GM12864 (cell line): ENCODE results near the gene ZNF385B.

Experiments
- DNase-seq: peaks from one replicate; pipeline ENCODE4 v3.0.0-alpha.2; 2011; ENCODE audit warnings: low read depth
- H3K4me3 ChIP-seq: 2 replicates; pipeline ENCODE4 v1.5.1; 2011; ENCODE audit warnings: mild to moderate bottlenecking, low read depth, low read length, control low read depth
- CTCF ChIP-seq: IDR thresholded peaks from 2 replicates; pipeline ENCODE4 v1.5.1; 2011; ENCODE audit warnings: low read depth, mild to moderate bottlenecking, moderate library complexity, low read length, control low read depth, inconsistent platforms; ENCODE audit errors: missing control alignments

ZNF385B gene

GRCh38 chr2:179553382-179553781, 308.0 kb downstream of the ZNF385B start:
- no peak overlapping the region for H3K4me3 ChIP-seq
- TF ChIP-seq CTCF, result no peak
- DNase-seq, result no peak

GRCh38 chr2:179551539-179552045, 309.8 kb downstream of the ZNF385B start:
- TF ChIP-seq CTCF, result no peak
- DNase-seq, result no peak
- no peak overlapping the region for H3K4me3 ChIP-seq

- DNase-seq, result no peak
- no peak for TF ChIP-seq CTCF
- H3K4me3 ChIP-seq, result no peak overlapping the region
These were observed 310.6 kb downstream of the ZNF385B start for GRCh38 chr2:179550849-179551248.

- no peak overlapping the region for H3K4me3 ChIP-seq
- TF ChIP-seq CTCF, result no peak
- DNase-seq, result no peak
These were observed 311.2 kb downstream of the ZNF385B start for GRCh38 chr2:179550214-179550613.

GRCh38 chr2:179546656-179547055, 314.8 kb downstream of the ZNF385B start:
- H3K4me3 ChIP-seq, result no peak overlapping the region
- no peak for TF ChIP-seq CTCF

GRCh38 chr2:179545024-179545423, 316.4 kb downstream of the ZNF385B start:
- no peak overlapping the region for H3K4me3 ChIP-seq
- no peak for DNase-seq
- no peak for TF ChIP-seq CTCF

More at GRCh38 chr2:179546656-179547055, 314.8 kb downstream of the ZNF385B start:
- DNase-seq, result no peak

GRCh38 chr2:179543361-179543901, 318.0 kb downstream of the ZNF385B start:
- TF ChIP-seq CTCF, result no peak
- H3K4me3 ChIP-seq, result no peak overlapping the region
- no peak for DNase-seq
